K562 (cell line): ENCODE measurements around the gene KRT72. TPM values are rescaled to one million over a fixed set of nuclear protein-coding genes. Genes with fewer than 3 reads are reported as not detected.

Experiments
- ATAC-seq: fragments of 200-7000 bp; cut with Tn5 transposase; 3 replicates; pipeline ENCODE4 v1.9.1; 2020; ENCODE audit warnings: moderate library complexity
- BruUV-seq: library from RNA; stranded (reverse); fragments of 400-500 nt; replicated peaks from 2 replicates; lab custom pipeline; 2021; lab: Mats Ljungman, UMichigan
- CTCF ChIA-PET: fragments of 300-600 bp; formaldehyde crosslinking; extraction: SDS; loops from one replicate; lab custom pipeline; 2021; ENCODE audit warnings: low intra/inter-chr PET ratio; lab: Yijun Ruan, JAX
- POLR2A ChIA-PET: fragments of 300-600, 350-650 bp; sonication (Branson Sonifier 250); formaldehyde crosslinking; extraction: SDS; loops from one replicate; lab custom pipeline; 2021; ENCODE audit warnings: antibody characterized with exemption, inconsistent platforms; lab: Yijun Ruan, JAX
- DNase-seq, 4 experiments: peaks; one replicate each; pipeline versions ENCODE4 v3.0.0 to v3.0.0-alpha.2; 2011 to 2018; ENCODE audit warnings: low spot score in 3 of 4, mixed read lengths in 3 of 4; ENCODE audit errors: extremely low read depth in 1 of 4
- FAIRE-seq: peaks from 2 replicates; lab custom pipeline; 2011; peaks lifted over from hg19 to GRCh38; lab: Jason Lieb, UNC
- H2AFZ ChIP-seq: 2 replicates; pipeline ENCODE4 v1.6.0; 2011; ENCODE audit warnings: low read depth, low read length, control low read depth, inconsistent platforms
- H3K27ac ChIP-seq: fragments of 200-600 bp; 3 replicates; pipeline ENCODE4 v1.8.0; 2011; ENCODE audit warnings: low read depth, mild to moderate bottlenecking, control low read depth, inconsistent platforms, low read length, moderate library complexity, mixed read lengths; ENCODE audit errors: extremely low read depth
- H3K27me3 ChIP-seq, 2 experiments: fragments of 300-600 bp in 1 of 2; 2 replicates in 1 of 2; 3 replicates in 1 of 2; pipeline versions ENCODE4 v1.6.0 to v1.8.0; 2011; ENCODE audit warnings: inconsistent platforms in 2 of 2, low read length in 2 of 2, mild to moderate bottlenecking in 1 of 2, mixed read lengths in 1 of 2, moderate library complexity in 1 of 2; ENCODE audit not compliant: control insufficient read depth in 2 of 2, insufficient read depth in 2 of 2
- H3K36me3 ChIP-seq: fragments of 300-600 bp; 3 replicates; pipeline ENCODE4 v1.8.0; 2011; ENCODE audit warnings: mild to moderate bottlenecking, low read length, inconsistent platforms; ENCODE audit not compliant: control insufficient read depth, insufficient read depth
- H3K4me1 ChIP-seq, 2 experiments: fragments of 200-600 bp in 1 of 2; replicated peaks in 1 of 2; 2 replicates in 1 of 2; 3 replicates in 1 of 2; pipeline versions ENCODE4 v1.5.1 to v1.8.0; 2011; ENCODE audit warnings: inconsistent platforms in 2 of 2, low read length in 2 of 2, mild to moderate bottlenecking in 1 of 2, mixed read lengths in 1 of 2, moderate library complexity in 1 of 2; ENCODE audit not compliant: control insufficient read depth in 2 of 2, insufficient read depth in 2 of 2
- H3K4me2 ChIP-seq: 2 replicates; pipeline ENCODE4 v1.6.1; 2011; ENCODE audit warnings: low read length, control low read depth, inconsistent platforms, mixed read lengths; ENCODE audit not compliant: insufficient read depth
- H3K4me3 ChIP-seq: fragments of 200-600 bp; sonication (generic), shearing (Covaris generic); 2 replicates; pipeline ENCODE4 v1.5.1; 2016; ENCODE audit warnings: control low read depth, inconsistent platforms
- H3K79me2 ChIP-seq: fragments of 200-600 bp; 3 replicates; pipeline ENCODE4 v1.8.0; 2011; ENCODE audit warnings: low read length, inconsistent platforms; ENCODE audit not compliant: control insufficient read depth, insufficient read depth
- H3K9ac ChIP-seq, 2 experiments: 2 replicates each; pipeline versions ENCODE4 v1.6.0 to v1.6.1; 2011; ENCODE audit warnings: low read depth in 2 of 2, low read length in 2 of 2, control low read depth in 1 of 2, inconsistent platforms in 1 of 2, mild to moderate bottlenecking in 1 of 2, mixed read lengths in 1 of 2; ENCODE audit not compliant: insufficient read depth in 1 of 2
- H3K9me1 ChIP-seq: one replicate; pipeline ENCODE4 v1.6.0; 2011; ENCODE audit warnings: inconsistent platforms, mild to moderate bottlenecking, low read length, moderate library complexity; ENCODE audit not compliant: control insufficient read depth, insufficient read depth
- H3K9me3 ChIP-seq: replicated peaks from 2 replicates; pipeline ENCODE4 v1.5.1; 2011; ENCODE audit warnings: low read depth, low read length, inconsistent platforms; ENCODE audit not compliant: control insufficient read depth, insufficient read depth
- H4K20me1 ChIP-seq: replicated peaks from 2 replicates; pipeline ENCODE4 v1.6.1; 2011; ENCODE audit warnings: low read length, inconsistent platforms, mixed read lengths; ENCODE audit not compliant: control insufficient read depth, insufficient read depth
- FOXA1 ChIP-seq: fragments of 450-650 bp; IDR thresholded peaks from 2 replicates; pipeline ENCODE4 v1.6.1; 2016; ENCODE audit warnings: mild to moderate bottlenecking, borderline replicate concordance
- HCFC1 ChIP-seq: IDR thresholded peaks from 2 replicates; pipeline ENCODE4 v1.6.1; 2012; ENCODE audit warnings: low read depth, low read length, improper control_type of control experiment
- KLF16 ChIP-seq: IDR thresholded peaks from 2 replicates; pipeline ENCODE4 v1.6.1; 2016; ENCODE audit warnings: antibody characterized with exemption
- NFATC3 ChIP-seq: fragments of 450-650 bp; IDR thresholded peaks from 2 replicates; pipeline ENCODE4 v1.6.1; 2017; ENCODE audit warnings: mild to moderate bottlenecking
- OTX1 ChIP-seq: fragments of 450-650 bp; formaldehyde crosslinking; IDR thresholded peaks from 2 replicates; pipeline ENCODE4 v1.4.0; 2022; ENCODE audit warnings: mild to moderate bottlenecking
- STAT6 ChIP-seq: sonication (generic); formaldehyde crosslinking; IDR thresholded peaks from 2 replicates; pipeline ENCODE4 v1.8.1; 2023; ENCODE audit warnings: mild to moderate bottlenecking, missing genetic modification reagents
- WGBS: fragments of 100-300 bp; shearing (Covaris generic); methylation state at CpG from one replicate; pipeline ENCODE4 v1.1.6; 2016; ENCODE audit warnings: low coverage, mixed read lengths; ENCODE audit not compliant: insufficient coverage; ENCODE audit errors: missing lambda C conversion rate; 5-methylcytosine and 5-hydroxymethylcytosine counted together
- in situ Hi-C: fragments of 300-500 bp; cut with MboI; formaldehyde crosslinking; loops from 4 replicates; pipeline ENCODE4 v1.15.0; 2018; ENCODE audit warnings: inconsistent platforms, mixed read lengths
- intact Hi-C: fragments of 100-400 bp; cut with micrococcal nuclease; formaldehyde crosslinking; loops from 2 replicates; pipeline ENCODE4 v1.14.2; 2022
- polyA plus RNA-seq, 8 experiments: library from polyadenylated mRNA; depleted of rRNA in 4 of 8; stranded (reverse) in 5 of 8; unstranded in 3 of 8; fragments of >200 nt; fragmentation: Nextera tagmentation in 2 of 8; fragmentation: Illumina TruSeq in 1 of 8; extraction: Ambion mirVana in 2 of 8; extraction: Trizol in 1 of 8; gene quantifications; 2 replicates each; pipeline versions ENCODE4 v1.2.1 to v1.2.3, GENCODE V29; 2011 to 2014; ENCODE audit warnings: inconsistent platforms in 1 of 8, missing spikeins in 1 of 8
- total RNA-seq, 7 experiments: library from RNA; depleted of rRNA in 6 of 7; stranded (reverse); fragments of >200 nt in 6 of 7; fragmentation: Illumina TruSeq in 2 of 7; extraction: Trizol in 2 of 7; gene quantifications; 2 replicates each; pipeline versions ENCODE4 v1.2.1 to v1.2.3, GENCODE V29; 2011 to 2021; ENCODE audit warnings: low replicate concordance in 1 of 7
- TF ChIP-seq, protein P1 (sequence below): sonication (generic); formaldehyde crosslinking; IDR thresholded peaks from 2 replicates; pipeline ENCODE4 v1.8.1; 2023; ENCODE audit warnings: mild to moderate bottlenecking, missing genetic modification reagents

KRT72 gene
- total and polyA plus RNA-seq, 9 of the 15 experiments (the other 6 are each of a cell fraction or from before 2014, with no cell fraction given), result not detected

- TF ChIP-seq, protein P1, sequence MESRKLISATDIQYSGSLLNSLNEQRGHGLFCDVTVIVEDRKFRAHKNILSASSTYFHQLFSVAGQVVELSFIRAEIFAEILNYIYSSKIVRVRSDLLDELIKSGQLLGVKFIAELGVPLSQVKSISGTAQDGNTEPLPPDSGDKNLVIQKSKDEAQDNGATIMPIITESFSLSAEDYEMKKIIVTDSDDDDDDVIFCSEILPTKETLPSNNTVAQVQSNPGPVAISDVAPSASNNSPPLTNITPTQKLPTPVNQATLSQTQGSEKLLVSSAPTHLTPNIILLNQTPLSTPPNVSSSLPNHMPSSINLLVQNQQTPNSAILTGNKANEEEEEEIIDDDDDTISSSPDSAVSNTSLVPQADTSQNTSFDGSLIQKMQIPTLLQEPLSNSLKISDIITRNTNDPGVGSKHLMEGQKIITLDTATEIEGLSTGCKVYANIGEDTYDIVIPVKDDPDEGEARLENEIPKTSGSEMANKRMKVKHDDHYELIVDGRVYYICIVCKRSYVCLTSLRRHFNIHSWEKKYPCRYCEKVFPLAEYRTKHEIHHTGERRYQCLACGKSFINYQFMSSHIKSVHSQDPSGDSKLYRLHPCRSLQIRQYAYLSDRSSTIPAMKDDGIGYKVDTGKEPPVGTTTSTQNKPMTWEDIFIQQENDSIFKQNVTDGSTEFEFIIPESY (CRISPR knock-in tag), result no peak
- TF ChIP-seq HCFC1, result no peak
- no peak for TF ChIP-seq KLF16
- no peak for TF ChIP-seq OTX1 (CRISPR knock-in tag)
- TF ChIP-seq, all 486 proteins: peak for 0
These were observed 19.8 kb downstream of the KRT72 start (continued) for GRCh38 chr12:52581481-52581880.

DNA sequence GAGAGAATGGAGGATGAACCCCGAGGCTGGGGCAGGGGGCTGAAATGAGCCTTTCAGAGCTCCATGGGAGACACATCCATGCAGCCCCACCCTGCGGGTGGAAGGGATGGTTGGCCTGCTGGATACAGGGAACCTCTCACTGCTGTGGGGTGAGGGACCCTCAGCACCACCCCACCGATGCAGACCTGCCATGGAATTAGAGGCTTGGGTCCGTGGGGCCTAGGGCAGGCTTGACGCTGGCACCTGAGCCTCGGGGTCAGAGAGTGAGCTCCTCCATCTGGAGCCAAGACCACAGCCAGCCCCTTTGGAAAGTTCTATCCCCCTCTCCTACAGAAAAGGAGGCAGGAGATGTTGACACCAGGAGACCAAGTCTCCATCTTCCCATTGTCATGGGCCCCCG, 20.2 kb downstream of the KRT72 start:
- H3K27me3 ChIP-seq, result peaks cover 23 to 43% of the 10 kb centered on the region in 2 experiments
- no peak for DNase-seq
- no peaks in the 10 kb centered on the region for H3K4me1 ChIP-seq
- in situ Hi-C loops (loop anchor here (5.0 kb wide), 1 partner anchor 286 kb away; no protein-coding TSS in a partner anchor), intact Hi-C loops (loop anchor here (10.0 kb wide), 3 partner anchors 114 to 426 kb away; no protein-coding TSS in a partner anchor)
- H3K9me1 ChIP-seq, result no peaks in the 10 kb centered on the region
- no peak overlapping the region for H3K27ac ChIP-seq
- no peak overlapping the region for H3K9ac ChIP-seq
- 2% methylated on average over 6 of the region's 7 CpGs for WGBS
- ATAC-seq, result no peak
- H3K4me3 ChIP-seq, result no peak overlapping the region
- no peak for FAIRE-seq
- no peaks in the 10 kb centered on the region for H3K9me3 ChIP-seq
- H2AFZ ChIP-seq, result no peak overlapping the region
- POLR2A ChIA-PET, result interaction anchor here (0.6 to 0.8 kb wide), 3 partner anchors 10 to 557 kb away, joined by 3 read pairs; no protein-coding TSS in a partner anchor
- no TSS peak for BruUV-seq
- no peak for TF ChIP-seq STAT6 (CRISPR knock-in tag)
- no peak for TF ChIP-seq FOXA1
- no peak for TF ChIP-seq NFATC3
- CTCF ChIA-PET, result interaction anchor here (4.5 kb wide), 1 partner anchor 298 kb away, joined by 49 read pairs; no protein-coding TSS in a partner anchor
- no peaks in the 10 kb centered on the region for H3K79me2 ChIP-seq
- peaks cover 5% of the 10 kb centered on the region for H4K20me1 ChIP-seq
- H3K36me3 ChIP-seq, result no peaks in the 10 kb centered on the region
- H3K4me2 ChIP-seq, result no peak overlapping the region
